A549 treated with Hydrocortisone at 1 μM for 4 hours (cell line): ENCODE measurements around the gene C22orf39. TPM values are rescaled to one million over a fixed set of nuclear protein-coding genes. Genes with fewer than 3 reads are reported as not detected.

Experiments
- total RNA-seq: library from RNA; stranded (reverse); fragments of 200-300 nt; extraction: Qiagen RNA extraction; gene quantifications from 5 replicates; pipeline ENCODE4 v1.2.3, GENCODE V29; 2022

C22orf39 gene, protein sequence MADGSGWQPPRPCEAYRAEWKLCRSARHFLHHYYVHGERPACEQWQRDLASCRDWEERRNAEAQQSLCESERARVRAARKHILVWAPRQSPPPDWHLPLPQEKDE
- total RNA-seq = 11.9 to 15.2 TPM (median 14.5 TPM) in 5 replicates

DNA sequence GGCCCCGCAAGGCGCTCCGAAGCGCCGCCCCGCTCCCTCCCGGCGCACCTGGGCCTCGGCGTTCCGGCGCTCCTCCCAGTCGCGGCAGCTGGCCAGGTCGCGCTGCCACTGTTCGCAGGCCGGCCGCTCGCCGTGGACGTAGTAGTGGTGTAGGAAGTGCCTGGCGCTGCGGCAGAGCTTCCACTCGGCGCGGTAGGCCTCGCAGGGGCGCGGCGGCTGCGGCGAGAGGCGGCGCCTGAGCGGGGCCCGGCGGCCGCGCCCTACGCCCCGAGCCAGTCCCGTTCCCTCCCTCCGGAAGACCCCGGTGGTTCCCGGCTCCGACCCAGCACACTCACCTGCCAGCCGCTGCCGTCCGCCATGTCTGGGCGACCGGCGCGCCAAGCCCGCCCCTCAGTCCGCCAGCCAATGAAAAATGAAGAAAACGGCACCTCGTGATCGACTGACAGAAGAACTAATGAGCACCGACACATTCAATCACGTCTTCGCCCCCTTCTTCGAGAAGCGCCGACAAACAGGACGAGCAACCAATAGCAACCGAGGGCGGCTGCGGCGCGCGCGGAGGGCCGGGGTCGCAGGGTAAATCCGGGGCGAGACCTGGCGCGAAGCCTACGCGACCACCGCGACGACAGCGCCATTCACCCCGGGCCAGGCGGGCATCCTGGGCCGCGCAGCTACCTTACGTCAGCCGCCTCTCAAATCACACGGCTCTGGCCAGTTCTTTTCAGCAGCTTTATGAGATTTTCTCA is at the start of gene C22orf39:
C22orf39 (minus strand) TSS at position 382 of the 746 bp plus-strand sequence; CDS start at position 359, 23 bp downstream.

DNA sequence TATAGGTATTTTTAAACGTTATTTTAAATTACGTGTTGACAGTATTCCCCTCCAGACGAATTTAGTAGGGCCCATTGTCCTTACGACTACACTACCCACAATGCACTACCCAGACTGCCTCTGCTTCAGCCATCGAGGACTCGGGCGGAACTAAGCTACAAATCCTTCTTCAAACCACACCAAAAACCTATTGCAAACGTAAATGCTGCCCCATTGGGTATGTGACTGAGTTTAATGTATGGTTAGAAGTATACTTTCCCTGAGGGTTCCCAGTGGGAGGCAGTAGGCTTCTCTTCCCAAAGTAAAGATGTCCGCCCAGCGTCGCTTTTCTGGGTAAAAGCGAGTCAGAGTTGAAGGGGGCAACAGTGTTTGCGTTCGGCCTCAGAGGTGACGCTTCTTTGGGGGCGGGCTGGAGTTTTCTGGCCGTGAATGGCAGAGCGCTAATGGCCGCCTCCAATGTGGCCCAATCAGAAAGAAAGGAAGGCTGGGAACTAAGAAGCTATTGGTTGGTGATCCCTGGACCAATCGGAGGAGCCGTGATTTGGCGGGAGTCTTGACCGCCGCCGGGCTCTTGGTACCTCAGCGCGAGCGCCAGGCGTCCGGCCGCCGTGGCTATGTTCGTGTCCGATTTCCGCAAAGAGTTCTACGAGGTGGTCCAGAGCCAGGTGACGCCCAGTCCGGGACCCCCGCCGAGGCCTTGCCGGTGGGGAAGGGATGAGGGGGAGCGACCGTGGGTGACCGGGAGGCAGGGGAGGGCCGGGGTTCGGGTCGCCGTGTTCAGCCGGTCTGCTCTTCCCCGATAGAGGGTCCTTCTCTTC is 32.1 kb upstream of the C22orf39 start, which contains the start of gene CDC45:
CDC45 (plus strand) TSS at position 566 of the 818 bp plus-strand sequence; CDS start at position 615, 49 bp downstream.

DNA sequence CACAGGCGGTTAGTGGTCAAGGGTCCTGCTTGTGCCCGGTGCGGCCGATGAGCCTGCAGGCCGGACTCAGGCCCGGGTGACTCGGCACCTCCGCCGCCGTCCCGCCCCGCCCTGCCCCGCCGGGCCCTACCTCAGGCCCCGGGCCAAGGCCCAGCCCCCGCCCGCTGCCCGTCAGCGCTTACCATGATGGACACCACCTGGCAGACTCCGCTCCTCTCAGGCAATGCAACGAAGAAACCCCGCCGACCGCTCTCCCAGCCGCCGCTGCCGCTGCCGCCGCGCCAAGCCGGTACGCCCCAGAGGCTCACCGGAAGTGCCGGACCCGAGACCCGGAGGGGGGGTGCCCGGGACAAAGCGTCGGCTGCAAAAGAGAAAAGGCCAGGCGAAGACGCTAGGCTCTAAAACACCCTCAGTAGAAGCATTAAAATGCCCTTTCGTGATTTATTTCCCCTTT is 31.4 kb upstream of the C22orf39 start, which contains the start of gene UFD1:
UFD1 (minus strand) TSS at position 293 of the 454 bp plus-strand sequence; CDS start at position 185, 108 bp downstream.

DNA sequence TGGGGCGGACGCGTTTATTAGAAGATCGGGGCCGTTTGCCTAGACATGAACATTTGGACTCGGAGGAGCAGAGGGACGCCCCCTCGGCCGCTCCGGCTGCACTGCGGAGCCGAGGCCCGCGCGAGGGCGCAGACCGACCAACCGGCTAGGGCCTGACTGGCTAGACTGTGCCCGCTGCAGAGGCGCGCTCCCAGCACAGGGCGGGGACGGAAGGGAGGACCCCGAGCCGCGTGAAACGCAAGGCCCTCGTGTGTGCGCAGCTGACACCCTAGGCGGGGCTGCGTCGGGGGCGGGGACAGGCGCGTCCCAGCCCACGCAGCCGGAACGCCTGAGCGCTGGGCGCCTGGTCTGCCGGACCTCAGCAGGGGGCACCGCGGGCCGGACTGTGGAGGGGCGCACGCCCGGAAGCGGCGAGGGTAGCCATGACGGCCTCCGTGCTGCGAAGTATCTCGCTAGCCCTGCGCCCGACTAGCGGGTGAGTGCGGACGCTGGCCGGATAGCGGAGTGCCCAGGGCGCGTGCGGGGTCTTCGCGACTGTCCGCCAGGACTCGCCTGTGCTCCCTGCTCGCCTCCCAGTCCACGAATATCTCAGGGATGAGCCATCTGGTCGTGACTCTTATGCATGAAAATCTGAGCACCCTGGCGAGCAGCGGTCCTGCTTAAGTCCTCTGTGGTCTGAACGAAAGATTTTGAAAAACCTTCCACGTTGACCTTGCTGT is 15.2 kb downstream of the C22orf39 start, which contains the start of gene MRPL40:
MRPL40 (plus strand) TSS at position 413 of the 719 bp plus-strand sequence; CDS start at position 423, 10 bp downstream.

DNA sequence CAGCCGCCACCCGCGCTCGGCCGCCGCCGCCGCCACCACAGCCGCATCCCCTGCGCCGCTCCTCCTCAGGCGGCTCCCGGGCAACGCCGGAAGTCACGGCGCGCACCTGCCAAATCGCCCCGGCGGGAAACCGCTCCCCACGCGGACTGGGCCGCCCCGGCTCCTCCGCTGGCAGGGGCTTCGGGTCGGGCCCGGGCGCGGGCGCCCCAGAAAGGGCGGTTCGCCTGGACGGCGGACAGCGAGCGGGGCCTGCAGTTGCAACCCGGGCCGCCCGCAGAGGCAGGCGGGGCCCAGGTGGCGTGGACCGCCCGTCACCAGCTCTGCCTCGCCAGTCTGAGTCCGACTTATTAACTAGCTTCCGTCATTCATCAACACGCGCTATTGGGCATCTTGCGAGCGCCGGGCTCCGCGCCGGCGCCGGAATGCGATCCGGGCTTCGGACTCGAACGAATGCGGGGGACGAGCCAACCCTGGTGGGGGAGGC is 15.8 kb downstream of the C22orf39 start, which contains the start of gene HIRA:
HIRA (minus strand) TSS at position 85 of the 484 bp plus-strand sequence. CDS start 257 bp downstream, outside the sequence.

Other genes starting within 250 kb of the C22orf39 start
- gene CLTCL1, start 156.0 kb downstream of the C22orf39 start, total RNA-seq = 3.8 to 5.1 TPM (median 4.7 TPM) in 5 replicates
- 22.3 to 23.7 TPM (median 23.2 TPM) in 5 replicates for gene HIRA, start 16.0 kb downstream of the C22orf39 start, total RNA-seq
- gene MRPL40, start 15.2 kb downstream of the C22orf39 start, total RNA-seq = 36.5 to 55.1 TPM (median 48.0 TPM) in 5 replicates
- 94.4 to 105 TPM (median 95.8 TPM) in 5 replicates for gene UFD1, start 31.5 kb upstream of the C22orf39 start, total RNA-seq
- gene CDC45, start 32.2 kb upstream of the C22orf39 start, total RNA-seq = 22.7 to 29.4 TPM (median 24.5 TPM) in 5 replicates
- not detected in 5 replicates for gene CLDN5, start 76.7 kb upstream of the C22orf39 start, total RNA-seq